B cell (primary cell): ENCODE results near the gene PDE4C. TPM values are rescaled to one million over a fixed set of nuclear protein-coding genes. Genes with fewer than 3 reads are reported as not detected.

Experiments used
- ATAC-seq: fragments of 200-7000 bp; cut with Tn5 transposase; one replicate; pipeline ENCODE4 v1.10.0; 2021; ENCODE audit warnings: low read depth, mild to moderate bottlenecking, moderate number of reproducible peaks, moderate library complexity
- CTCF ChIA-PET: fragments of 350-600 bp; sonication (Branson Sonifier 250); formaldehyde crosslinking; loops from one replicate; lab custom pipeline; 2021; ENCODE audit warnings: antibody characterized with exemption, inconsistent platforms; lab: Charles Lee
- POLR2A ChIA-PET: fragments of 350-600 bp; sonication (Branson Sonifier 250); formaldehyde crosslinking; loops from one replicate; lab custom pipeline; 2021; ENCODE audit warnings: antibody characterized with exemption; lab: Charles Lee
- DNase-seq: peaks from one replicate; pipeline ENCODE4 v3.0.0; 2013
- H2AFZ ChIP-seq: 2 replicates; pipeline ENCODE4 v1.6.1; 2012; ENCODE audit warnings: mild to moderate bottlenecking, low read depth, low read length; ENCODE audit not compliant: insufficient read depth, poor library complexity, severe bottlenecking
- H3K27ac ChIP-seq, 2 donors: 1 replicate in 1 of 2; 2 replicates in 1 of 2; pipeline ENCODE4 v1.5.1; 2012 to 2013; ENCODE audit warnings: low read length in 2 of 2, mild to moderate bottlenecking in 2 of 2, moderate library complexity in 1 of 2
- H3K27me3 ChIP-seq, 4 experiments: fragments of 200-600 bp in 1 of 4; sonication (generic) in 1 of 4; replicated peaks in 1 of 4; 1 replicate in 2 of 4; 2 replicates in 2 of 4; pipeline versions ENCODE4 v1.6.1 to v1.7.0; 2013 to 2016; ENCODE audit warnings: low read length in 3 of 4, mild to moderate bottlenecking in 2 of 4, mixed read lengths in 1 of 4, moderate library complexity in 1 of 4; ENCODE audit not compliant: insufficient read depth in 4 of 4, control insufficient read depth in 3 of 4; ENCODE audit errors: control extremely low read depth in 1 of 4
- H3K36me3 ChIP-seq, 2 experiments: replicated peaks in 1 of 2; 1 replicate in 1 of 2; 2 replicates in 1 of 2; pipeline versions ENCODE4 v1.6.1 to v1.7.1; 2013; ENCODE audit warnings: low read length in 1 of 2; ENCODE audit not compliant: insufficient read depth in 2 of 2, control insufficient read depth in 1 of 2; ENCODE audit errors: control extremely low read depth in 1 of 2, extremely low read depth in 1 of 2
- H3K4me1 ChIP-seq, 2 donors: fragments of 200-600 bp in 1 of 2; sonication (generic) in 1 of 2; 1 replicate in 1 of 2; 2 replicates in 1 of 2; pipeline versions ENCODE4 v1.5.1 to v1.6.1; 2013 to 2017; ENCODE audit warnings: low read length in 2 of 2; ENCODE audit not compliant: control insufficient read depth in 2 of 2, insufficient read depth in 2 of 2
- H3K4me2 ChIP-seq: replicated peaks from 2 replicates; pipeline ENCODE3; 2012; ENCODE audit warnings: mild to moderate bottlenecking, low read depth, low read length; ENCODE audit not compliant: poor library complexity, severe bottlenecking
- H3K4me3 ChIP-seq, 5 experiments: fragments of 200-600 bp in 1 of 5; sonication (generic) in 1 of 5; 1 replicate in 3 of 5; 2 replicates in 2 of 5; pipeline versions ENCODE4 v1.5.1 to v1.7.0; 2011 to 2016; ENCODE audit warnings: low read length in 4 of 5, mild to moderate bottlenecking in 4 of 5, low read depth in 2 of 5, control low read depth in 1 of 5, moderate library complexity in 1 of 5; ENCODE audit not compliant: insufficient read depth in 1 of 5; ENCODE audit errors: control extremely low read depth in 1 of 5, extremely low read depth in 1 of 5
- H3K79me2 ChIP-seq: fragments of 200-600 bp; sonication (generic); one replicate; pipeline ENCODE4 v1.6.0; 2016; ENCODE audit warnings: low read length; ENCODE audit not compliant: control insufficient read depth, insufficient read depth
- H3K9ac ChIP-seq: fragments of 200-600 bp; sonication (generic); 2 replicates; pipeline ENCODE4 v1.6.1; 2017; ENCODE audit warnings: mild to moderate bottlenecking, low read length, moderate library complexity
- H3K9me3 ChIP-seq, 3 donors: one replicate each; pipeline versions ENCODE4 v1.6.1 to v1.7.1; 2013; ENCODE audit warnings: low read length in 2 of 3; ENCODE audit not compliant: control insufficient read depth in 2 of 3, insufficient read depth in 1 of 3; ENCODE audit errors: control extremely low read depth in 1 of 3
- H4K20me1 ChIP-seq: 2 replicates; pipeline ENCODE4 v1.6.0; 2012; ENCODE audit warnings: mild to moderate bottlenecking, low read length; ENCODE audit not compliant: insufficient read depth, control insufficient read depth, poor library complexity, severe bottlenecking
- H3K27ac Mint-ChIP-seq: one replicate; pipeline ENCODE4 v1.8.0; 2021; ENCODE audit warnings: mixed read lengths
- H3K27me3 Mint-ChIP-seq: one replicate; pipeline ENCODE4 v1.8.0; 2021; ENCODE audit warnings: mixed read lengths
- H3K4me1 Mint-ChIP-seq: one replicate; pipeline ENCODE4 v1.8.0; 2021; ENCODE audit warnings: mixed read lengths
- H3K4me3 Mint-ChIP-seq: one replicate; pipeline ENCODE4 v1.8.0; 2021; ENCODE audit warnings: mixed read lengths
- H3K9me3 Mint-ChIP-seq: one replicate; pipeline ENCODE4 v1.8.0; 2022; ENCODE audit warnings: mixed read lengths; ENCODE audit not compliant: insufficient read depth
- CTCF ChIP-seq: fragments of 200-600 bp; IDR thresholded peaks from one replicate; pipeline ENCODE4 v1.8.0; 2022; ENCODE audit warnings: antibody characterized with exemption, mild to moderate bottlenecking
- EZH2 ChIP-seq: IDR thresholded peaks from 2 replicates; pipeline ENCODE4 v1.6.1; 2012; ENCODE audit warnings: borderline replicate concordance, low read depth, mild to moderate bottlenecking, moderate library complexity, low read length; ENCODE audit not compliant: insufficient read depth, poor library complexity, severe bottlenecking
- WGBS: methylation state at CpG from one replicate; pipeline ENCODE4 v1.1.5; 2013; ENCODE audit warnings: missing lambda C conversion rate; ENCODE audit not compliant: insufficient coverage; 5-methylcytosine and 5-hydroxymethylcytosine counted together
- intact Hi-C: fragments of 100-400 bp; cut with micrococcal nuclease; formaldehyde crosslinking; loops from one replicate; pipeline ENCODE4 v1.10.0; 2022
- polyA plus RNA-seq: library from polyadenylated mRNA; depleted of rRNA; stranded (reverse); fragments of >200 nt; gene quantifications from 2 replicates; pipeline ENCODE4 v1.2.3, GENCODE V29; 2012
- total RNA-seq, 2 donors: library from RNA; stranded (reverse); fragments of 120-200 nt in 1 of 2; gene quantifications; 1 replicate in 1 of 2; 2 replicates in 1 of 2; pipeline versions ENCODE4 v1.2.3 to v1.2.4, GENCODE V29; 2013 to 2022

Gene PDE4C
- total and polyA plus RNA-seq, 2 donors (not counting 1 experiment from before 2014, with no cell fraction given), result not detected

- peak within 1 kb of the TSS; percentile 86 to 93 for H3K27ac ChIP-seq
- no peaks in the 10 kb centered on the region for H3K27me3 ChIP-seq
- no peaks in the 10 kb centered on the region for H3K27me3 Mint-ChIP-seq
- peak within 1 kb of the TSS; percentile 97 for H3K27ac Mint-ChIP-seq
- CTCF ChIA-PET, result interaction anchor here (0.6 to 6.4 kb wide), 29 partner anchors 10 to 255 kb away, joined by 3 to 105 read pairs (median 4); partner anchors contain the start of genes IFI30, JUND, PIK3R2 and RAB3A
- POLR2A ChIA-PET, result interaction anchor here (0.5 to 5.7 kb wide), 17 partner anchors 11 to 329 kb away, joined by 3 to 64 read pairs (median 6); partner anchors contain the start of genes ELL, IFI30, JUND and PIK3R2
- H3K9me3 ChIP-seq, result no peaks in the 10 kb centered on the region
- intact Hi-C loops, result loop anchor here (1.0 to 10.0 kb wide), 12 partner anchors 11 to 944 kb away; partner anchors contain the start of genes ELL, FCHO1, IFI30 and MAST3
- peak; percentile 100 for DNase-seq
- ATAC-seq, result peak; percentile 83
- peaks cover 14% of the 10 kb centered on the region for H3K79me2 ChIP-seq
- H3K9me3 Mint-ChIP-seq, result no peaks in the 10 kb centered on the region
- peak within 1 kb of the TSS; percentile 84 for H3K9ac ChIP-seq
- H3K4me3 Mint-ChIP-seq, result peak within 1 kb of the TSS; percentile 93
- peaks cover 0 to 13% of the 10 kb centered on the region in 2 experiments for H3K36me3 ChIP-seq
- under 1% methylated on average over 74 of the region's 74 CpGs for WGBS
- H2AFZ ChIP-seq, result peak within 1 kb of the TSS; percentile 71
- H3K4me2 ChIP-seq, result peak within 1 kb of the TSS; percentile 99
- H3K4me1 Mint-ChIP-seq, result peaks cover 38% of the 10 kb centered on the region
- H3K4me1 ChIP-seq, result peaks cover 25 to 40% of the 10 kb centered on the region in 2 donors
- no peaks in the 10 kb centered on the region for H4K20me1 ChIP-seq
- H3K4me3 ChIP-seq, result peak within 1 kb of the TSS; percentile 76 to 92 (median 82)
- TF ChIP-seq CTCF, result no peak
- TF ChIP-seq EZH2, result peak; percentile 79
These were observed 33.4 kb downstream of the PDE4C start, which contains the start of gene MPV17L2 for GRCh38 chr19:18192673-18193387. Gene MPV17L2 (plus strand): TSS chr19:18193218. CDS start chr19:18193282, 64 bp downstream.
